ENCODE data around the gene ZNRF1.
"Not testable (repeated sequence)": the region's sequence is repeated elsewhere in the genome, so short reads cannot be mapped to it uniquely, and the experiment has no call there.

The ZNRF1 gene

DNA sequence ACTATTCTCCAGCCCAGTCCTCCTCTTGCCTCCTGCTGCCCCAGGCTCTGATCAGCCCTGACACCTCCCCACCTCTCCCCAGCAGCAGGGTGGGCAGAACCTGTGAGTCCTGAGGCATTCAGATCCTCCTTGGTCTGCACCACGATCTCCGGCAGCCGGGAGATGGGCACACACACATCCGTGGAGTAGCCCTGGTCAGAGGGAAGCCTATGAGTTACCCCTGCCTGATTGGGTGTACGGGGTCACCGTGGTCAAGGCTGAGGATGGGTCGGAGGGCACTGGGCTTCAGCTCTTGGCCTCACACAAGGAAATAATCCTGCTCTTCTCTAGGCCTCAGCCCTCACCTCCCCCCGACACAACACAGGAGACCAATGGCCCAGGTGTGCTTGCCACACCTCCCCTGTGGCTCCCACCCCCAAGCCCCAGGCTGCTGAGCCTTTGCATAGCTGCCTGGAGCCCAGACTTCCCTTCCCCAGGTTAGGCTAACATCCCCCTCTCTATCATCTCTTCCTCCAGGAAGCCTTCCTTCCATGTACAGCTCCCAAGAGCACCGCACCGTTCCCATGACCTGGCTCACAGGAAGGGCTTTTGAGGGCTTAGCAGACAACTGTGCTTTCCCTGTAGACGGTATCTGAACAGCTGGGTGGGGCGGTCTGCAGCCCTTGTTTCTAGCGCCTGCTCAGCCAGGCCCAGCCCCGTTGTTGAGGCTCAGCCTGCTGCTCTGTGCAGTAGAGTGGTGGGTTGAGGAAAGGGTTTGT is 114.1 kb downstream of the ZNRF1 start:
- no peak for DNase-seq (ENCODE audit: low read depth, low spot score)

DNA sequence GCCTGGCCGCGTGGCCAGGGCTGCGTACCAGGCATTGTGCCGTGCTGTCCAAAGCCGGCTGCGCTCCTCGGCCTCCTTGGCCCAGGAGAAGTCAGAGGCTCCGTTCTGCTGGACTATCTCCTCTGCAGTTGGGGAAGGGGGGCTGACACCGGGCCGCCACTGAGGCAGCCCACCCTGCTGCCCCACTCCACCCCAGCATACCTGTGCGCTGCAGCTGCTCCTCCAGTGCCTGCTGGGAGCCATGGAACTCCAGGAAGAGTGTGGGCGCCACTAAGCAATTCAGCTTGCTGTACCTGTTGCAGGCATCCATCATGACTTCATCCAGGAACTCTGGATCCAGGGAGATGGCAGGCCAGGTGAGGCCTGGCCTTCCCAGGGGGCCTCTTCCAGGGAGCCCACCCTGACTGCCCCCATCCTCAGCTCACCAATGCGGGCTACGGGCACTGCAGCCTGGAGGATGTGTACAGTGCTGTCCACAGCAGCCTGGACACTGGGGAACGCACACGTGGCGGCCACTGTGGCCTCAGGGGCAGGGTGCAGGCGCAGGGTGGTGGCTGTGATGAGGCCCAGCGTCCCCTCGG is 114.8 kb downstream of the ZNRF1 start:
- no peak for DNase-seq (ENCODE audit: low read depth, low spot score)

DNA sequence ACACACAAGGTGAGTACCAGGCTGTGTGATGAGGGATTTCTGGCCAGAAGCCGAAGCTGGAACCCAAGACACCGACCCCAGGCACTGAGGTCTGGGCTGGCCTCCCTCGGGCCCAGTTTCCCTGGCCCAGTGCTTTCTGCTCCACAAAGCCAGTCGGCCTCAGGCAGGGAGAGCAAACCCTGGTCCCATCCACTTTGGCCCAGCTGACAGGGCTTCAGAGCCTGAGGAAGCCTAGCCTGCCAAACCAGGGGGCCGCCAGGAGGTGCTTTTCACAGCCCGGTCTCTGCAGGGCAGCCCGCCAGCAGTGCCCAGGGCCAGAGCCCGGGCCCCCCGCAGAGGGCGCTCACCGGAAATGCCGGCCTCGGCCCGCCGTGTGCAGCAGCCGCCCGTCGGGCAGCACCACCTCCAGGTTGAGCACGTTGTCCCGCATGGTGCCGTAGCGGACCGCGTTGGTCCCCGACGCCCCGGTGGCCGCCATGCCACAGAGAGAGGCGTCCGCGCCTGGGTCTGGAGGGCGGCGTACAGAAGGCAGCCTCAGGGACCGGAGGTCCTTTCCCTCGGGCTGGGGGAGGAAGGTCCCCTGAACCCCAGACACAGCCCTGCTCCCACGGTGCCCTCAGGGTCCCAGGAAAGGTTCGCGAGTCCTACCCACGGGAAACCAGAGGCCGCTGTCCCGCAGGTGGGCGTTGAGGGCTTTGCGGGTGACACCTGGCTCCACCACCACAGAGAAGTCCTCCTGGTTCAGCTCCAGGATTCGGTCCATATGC is 115.5 kb downstream of the ZNRF1 start:
- no peak for DNase-seq (ENCODE audit: low read depth, low spot score)

DNA sequence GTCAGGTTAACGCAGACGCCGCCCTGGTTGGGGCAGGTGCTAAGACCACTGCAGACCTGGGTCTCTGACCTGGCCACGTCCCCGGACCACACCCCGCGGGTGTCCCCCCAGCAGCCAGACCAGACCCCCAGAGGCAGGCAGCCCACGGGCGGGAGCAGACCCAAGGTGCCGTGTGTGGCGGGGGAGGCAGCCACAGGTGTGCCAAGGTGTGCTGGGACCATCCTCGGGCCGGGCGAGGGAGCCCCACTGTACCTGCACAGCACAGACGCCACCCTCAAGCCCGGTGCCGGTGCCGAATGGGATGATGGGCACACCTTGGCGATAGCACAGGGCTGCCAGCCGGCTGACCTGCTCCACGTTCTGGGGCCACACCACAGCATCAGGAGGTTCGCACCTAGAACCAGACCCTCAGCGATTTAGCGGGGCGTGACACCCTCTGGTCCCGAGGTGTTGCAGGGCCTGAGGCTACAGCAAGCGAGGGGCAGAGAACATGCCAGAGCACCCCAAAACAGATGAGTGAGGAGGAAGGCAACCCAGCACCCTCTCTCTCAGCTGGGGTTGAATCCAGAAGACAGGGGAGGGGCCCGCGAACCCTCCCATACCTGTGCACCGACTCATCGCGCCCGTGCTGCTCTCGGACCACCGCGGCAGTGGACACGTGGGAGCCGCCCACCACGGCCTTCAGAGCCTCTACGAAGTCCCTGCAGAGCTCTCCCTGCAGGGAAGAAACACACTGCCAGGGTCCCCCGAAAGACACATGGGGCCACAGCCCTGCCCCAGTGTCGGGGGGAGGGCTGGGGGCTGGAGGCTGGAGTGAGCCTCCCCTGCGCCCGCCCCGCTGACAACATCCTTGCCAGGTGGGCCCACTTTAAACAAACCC is 116.4 kb downstream of the ZNRF1 start:
- no peak for DNase-seq (ENCODE audit: low read depth, low spot score)

DNA sequence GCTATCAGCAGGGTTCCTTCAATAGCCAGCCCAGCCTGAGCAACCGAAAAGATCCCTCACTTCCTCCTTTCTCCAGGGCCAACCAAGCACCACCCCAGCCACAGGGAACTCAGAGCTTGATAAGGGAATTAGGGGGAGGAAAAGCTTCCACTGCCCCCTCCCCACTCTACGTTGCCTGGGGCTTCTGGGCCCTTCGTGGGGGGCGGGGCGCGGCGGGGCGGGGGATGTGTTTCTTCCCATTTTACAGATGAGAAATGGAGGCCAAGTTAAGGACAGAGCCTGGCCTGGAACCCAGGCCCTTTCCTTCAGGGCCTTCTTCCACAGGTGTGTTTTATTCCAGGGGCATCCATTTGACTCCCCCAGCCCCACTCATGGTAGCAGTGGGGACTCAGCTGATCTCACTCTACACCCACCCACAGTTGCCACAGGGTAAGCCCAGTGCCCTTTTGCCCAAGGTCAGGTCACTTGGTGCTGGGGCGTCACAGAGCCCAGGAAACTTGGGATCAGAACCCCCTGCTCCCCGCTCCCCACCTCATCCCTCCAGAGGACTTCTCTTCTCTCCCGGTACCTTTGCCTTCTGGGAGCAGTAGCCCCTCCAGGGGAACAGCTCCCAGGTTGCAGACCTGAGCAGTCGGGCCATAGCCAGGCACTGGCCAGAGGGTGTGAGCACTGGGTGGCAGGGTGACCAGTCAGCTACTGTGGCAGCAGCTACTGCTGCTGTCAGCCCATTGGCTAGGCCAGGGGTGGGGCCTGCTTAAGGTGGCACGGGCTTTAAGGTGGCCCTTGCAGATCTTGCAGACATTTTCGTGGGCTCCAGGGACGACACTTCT is 117.5 kb downstream of the ZNRF1 start, which contains the start of gene LDHD:
TSS of gene LDHD (minus strand) at position 700 of the 830 bp plus-strand sequence. CDS start at position 640, 60 bp downstream.
- DNase-seq (ENCODE audit: low read depth, low spot score) = no peak

DNA sequence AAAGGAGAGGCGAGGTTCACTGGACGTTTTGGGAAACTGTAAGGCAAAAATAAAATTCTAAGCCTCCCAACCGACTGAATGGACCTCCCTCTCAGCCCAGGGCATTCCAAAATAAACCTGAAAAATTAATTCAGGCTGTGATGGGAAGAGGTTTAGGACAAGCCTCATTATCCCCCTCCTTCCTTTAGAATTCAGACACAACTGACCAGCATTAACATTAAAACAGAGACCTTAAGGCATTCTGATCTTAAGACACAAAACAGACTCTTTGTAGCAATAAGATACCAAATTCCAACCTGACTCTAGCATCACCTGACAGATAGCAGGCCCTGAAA is 118.1 kb downstream of the ZNRF1 start:
- no peak for DNase-seq (ENCODE audit: low read depth, low spot score)

DNA sequence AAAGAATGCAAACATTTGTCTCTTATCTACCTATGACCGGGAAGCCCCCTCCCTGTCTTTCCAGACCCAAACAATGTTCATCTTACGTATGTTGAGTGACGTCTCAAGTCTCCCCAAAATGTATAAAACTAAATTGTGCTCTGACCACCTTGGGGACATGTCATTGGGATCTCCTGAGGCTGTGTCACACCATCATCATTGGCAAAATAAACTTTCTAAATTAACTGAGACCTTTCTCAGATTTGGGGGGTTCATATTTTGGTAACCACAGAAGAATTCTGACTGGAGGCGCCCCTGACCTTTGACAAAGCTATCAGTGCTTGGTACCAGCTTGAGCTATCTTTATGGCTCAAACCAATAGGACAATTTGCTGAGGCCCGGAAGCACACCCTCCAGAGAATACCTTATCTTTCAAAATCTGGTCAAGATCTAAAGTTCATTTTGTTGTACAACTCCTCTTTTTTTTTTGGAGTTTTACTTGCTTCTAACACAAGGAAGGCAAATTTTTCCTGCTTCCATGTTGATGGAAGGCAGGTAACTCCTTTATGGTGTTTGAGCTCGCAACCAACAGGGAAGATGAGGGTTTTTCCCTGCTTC is 120.2 kb downstream of the ZNRF1 start:
- DNase-seq (ENCODE audit: low read depth, low spot score) = no peak

DNA sequence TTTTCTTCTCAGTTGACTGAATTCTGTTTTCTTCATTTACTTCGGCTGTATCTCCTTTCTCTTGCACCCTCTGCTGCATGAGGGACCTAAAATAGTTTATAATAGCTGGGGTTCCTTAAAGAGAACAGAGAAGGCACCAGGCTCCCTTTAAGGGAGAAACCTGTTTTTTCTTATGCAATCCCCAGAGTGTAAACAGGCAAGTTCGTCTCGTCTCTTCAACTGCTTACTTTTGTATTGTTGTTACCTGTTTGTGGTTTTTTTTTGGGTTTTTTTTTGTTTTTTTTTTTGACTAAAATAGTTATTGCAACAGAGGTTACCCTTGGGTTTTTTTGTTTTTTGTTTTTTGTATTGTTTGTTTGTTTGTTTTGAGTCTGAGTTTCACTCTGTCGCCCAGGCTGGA is 121.4 kb downstream of the ZNRF1 start:
- DNase-seq (ENCODE audit: low read depth, low spot score) = no peak

DNA sequence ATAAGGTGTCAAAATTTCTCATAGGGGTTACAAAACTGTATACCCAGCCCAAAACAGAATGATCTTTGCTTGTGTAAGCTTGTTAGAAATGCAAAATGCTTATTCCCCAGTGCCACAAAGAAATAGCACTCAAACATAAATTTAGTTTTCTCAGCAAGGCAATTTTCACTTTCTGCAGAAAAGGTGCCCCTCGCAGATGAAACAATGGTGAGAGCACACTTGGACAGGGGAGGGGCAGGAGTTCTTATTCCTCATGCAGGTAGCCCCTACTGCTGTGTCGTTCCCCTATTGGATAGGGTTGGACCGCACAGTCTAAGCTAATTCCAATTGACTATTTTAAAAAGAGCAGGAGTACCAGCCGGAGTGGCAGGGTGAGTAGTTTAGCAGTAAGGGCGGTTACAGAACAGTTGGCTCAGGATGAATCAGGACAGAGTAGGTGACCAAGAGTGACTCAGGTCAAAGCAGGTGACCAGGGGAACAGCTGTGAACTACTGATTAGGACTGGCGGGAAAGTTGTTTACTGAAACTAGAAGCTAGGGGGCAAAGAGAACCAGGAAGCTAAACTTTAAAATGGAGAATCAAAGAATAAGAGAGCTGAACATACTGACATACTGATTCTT is 123.2 kb downstream of the ZNRF1 start:
- no peak for DNase-seq (ENCODE audit: low read depth, low spot score)

DNA sequence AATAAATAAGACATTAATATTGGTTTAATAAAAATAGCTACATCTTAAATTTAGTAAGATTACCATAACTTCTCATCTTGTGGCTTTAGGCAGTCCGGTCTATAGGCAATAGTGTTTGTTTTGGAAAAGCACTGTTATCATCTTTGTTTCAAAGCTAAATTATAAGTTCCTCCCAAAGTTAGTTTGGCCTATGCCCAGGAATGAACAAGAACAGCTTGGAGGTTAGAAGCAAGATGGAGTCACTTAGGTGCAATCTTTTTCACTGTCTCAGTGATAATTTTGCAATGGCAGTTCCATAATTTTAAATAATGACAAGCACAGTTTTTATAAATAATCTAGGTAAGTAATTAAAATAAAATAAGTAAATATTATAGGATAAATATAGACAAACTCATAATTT is 123.8 kb downstream of the ZNRF1 start:
- DNase-seq (ENCODE audit: low read depth, low spot score) = no peak

DNA sequence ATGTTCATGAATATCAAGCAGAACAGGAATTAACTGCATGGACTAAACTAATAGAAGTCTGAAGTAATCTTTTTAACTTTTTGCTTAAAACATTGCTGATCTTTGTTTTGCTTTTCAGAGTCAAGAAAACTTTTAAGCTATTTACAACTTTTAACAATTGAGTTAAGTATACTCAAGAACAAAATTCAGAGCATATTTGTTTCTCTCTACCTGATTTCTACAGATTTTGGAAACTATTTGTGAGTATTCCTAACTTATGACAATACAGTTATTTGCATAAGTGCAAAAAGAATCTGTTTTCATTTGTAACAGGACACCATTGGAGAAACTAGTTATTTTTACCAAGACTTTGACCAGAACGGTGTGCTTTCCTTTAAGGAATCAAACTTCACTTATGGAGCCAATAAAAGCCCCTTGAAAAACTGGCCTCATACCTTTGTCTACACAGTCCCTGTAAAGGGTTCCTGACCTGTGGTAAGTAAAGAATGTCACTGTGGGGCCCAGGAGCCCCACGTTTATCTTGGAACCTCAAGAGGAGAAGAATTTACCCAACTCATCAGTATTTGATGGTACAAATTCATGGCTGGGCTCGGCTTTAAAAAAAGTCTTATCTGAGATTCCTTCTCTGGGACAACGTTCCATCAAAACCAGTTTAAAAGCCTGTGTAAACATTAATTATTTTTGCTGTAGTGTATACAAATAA is 129.0 kb downstream of the ZNRF1 start:
- no peak for DNase-seq (ENCODE audit: low read depth, low spot score)

DNA sequence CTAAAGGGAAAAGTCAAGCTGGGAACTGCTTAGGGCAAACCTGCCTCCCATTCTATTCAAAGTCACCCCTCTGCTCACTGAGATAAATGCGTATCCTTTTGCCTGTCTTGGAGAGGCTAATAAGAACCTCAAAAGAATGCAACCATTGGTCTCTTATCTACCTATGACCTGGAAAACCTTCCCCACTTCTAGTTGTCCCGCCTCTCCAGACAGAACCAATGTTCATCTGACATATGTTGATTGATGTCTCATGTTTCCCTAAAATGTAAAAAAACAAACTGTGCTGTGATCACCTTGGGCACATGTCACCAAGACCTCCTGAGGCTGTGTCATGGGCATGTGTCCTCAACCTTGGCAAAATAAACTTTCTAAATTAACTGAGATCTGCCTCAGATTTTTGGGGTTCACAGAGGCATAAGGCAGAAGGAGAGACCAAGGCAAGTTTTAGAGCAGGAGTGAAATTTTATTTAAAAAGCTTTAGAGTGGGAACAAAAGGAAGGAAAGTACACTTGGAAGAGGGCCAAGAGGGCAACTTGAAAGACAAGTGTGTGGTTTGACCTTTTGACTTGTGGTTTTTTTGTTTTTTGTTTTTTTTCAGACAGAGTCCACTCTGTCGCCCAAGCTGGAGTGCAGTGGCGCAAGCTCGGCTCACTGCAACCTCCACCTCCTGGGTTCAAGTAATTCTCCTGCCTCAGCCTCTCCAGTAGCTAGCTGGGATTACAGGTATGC is 130.8 kb downstream of the ZNRF1 start:
- not testable (repeated sequence) for DNase-seq (ENCODE audit: low read depth, low spot score)

DNA sequence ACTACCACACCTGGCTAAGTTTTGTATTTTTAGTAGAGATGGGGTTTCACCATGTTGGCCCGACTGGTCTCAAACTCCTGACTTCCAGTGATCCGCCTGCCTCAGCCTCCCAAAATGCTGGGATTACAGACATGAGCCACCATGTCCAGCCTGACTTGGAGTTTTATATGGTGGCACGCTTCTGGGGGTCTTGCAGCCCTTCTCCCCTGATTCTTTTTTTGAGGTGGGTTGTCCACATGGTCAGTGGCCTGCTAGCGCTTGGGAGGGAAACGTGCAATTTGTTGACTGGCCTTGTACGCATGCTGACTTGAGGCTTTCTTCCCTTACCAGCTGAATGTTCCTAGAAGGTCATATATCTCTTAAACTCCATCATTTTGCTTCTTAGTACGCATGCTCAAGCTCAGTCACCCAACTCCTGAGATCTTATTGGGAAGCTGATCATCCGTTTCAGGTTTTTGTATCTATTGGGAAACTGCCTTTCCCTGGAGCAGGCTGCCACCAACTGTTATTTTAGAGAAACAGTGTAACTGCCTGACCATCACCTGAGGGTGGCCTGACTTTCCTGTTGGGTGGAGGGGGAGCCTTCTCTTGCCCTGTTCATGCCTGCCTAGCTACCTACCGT is 131.4 kb downstream of the ZNRF1 start:
- no peak for DNase-seq (ENCODE audit: low read depth, low spot score)

DNA sequence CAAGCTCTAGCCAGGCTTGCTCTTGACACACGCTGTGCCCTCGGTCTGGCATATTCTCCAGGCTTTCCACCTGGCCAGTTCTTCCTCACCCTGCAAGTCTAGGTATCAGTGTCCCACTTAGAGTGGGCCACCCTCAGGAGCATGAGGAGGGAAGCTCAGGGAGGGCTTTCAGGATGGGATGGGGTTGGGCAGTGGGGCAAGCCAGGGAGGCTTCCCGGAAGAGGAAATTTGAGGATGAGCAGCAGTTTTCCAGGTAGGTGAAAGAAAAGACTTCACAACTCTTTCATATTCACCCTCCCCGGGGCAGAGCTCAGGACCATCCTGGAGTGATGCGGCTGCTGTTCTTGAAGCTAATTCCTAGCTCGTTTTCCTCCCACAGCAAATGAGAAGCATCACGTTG is 132.3 kb downstream of the ZNRF1 start:
- no peak for DNase-seq (ENCODE audit: low read depth, low spot score)

DNA sequence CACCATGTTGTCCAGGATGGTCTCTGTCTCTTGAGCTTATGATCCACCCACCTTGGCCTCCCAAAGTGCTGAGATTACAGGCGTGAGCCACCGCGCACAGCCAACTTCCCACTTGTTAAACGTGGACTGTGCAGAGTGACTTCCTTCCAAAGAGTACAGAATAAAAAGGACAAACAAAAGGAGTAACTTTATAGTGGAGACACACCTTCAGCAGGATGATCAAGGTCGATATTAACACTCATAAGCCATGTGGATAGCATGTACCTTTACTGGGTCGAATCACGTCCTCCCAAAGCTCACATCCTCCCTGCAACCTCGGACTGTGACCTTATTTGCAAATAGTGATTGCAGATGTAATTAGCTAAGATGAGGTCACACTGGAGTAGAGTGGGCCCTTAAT is 139.4 kb downstream of the ZNRF1 start:
- no peak for DNase-seq (ENCODE audit: low read depth, low spot score)

DNA sequence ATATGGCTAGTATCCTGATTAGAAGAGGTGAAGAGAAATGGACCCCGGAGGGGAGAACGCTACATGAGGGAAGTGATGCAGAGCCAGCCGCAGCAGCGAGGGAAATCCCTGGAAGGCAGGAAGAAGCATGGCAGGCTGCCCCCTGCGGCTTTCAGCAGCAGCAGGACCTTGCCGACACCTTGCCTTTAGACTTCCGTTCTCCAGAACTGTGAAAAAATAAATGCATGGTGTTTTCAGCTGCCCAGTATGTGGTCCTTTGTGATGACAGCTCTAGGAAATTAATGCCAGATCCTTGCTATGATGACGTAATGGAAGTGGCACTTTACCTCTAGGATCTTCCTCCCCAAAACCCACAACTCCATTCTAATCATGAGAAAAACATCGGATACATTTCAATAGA is 139.8 kb downstream of the ZNRF1 start:
- DNase-seq (ENCODE audit: low read depth, low spot score) = no peak

DNA sequence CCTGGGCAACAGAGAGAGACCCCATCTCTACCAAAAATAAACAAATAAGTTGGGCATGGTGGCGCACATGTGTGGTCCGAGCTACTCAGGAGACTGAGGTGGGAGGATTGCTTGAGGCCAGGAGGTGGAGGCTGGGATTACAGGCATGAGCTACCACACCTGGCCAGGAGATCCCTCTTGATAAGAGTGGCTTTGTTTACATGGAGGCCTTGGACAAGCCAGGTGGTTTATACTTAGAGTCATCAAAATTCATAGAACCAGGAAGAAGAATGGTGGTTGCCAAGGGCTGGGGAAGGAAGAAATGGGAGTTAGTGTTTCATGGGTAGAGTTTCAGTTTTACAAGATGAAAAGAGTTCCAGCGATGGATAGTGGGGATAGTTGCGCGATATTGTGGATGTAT is 140.7 kb downstream of the ZNRF1 start:
- no peak for DNase-seq (ENCODE audit: low read depth, low spot score)

DNA sequence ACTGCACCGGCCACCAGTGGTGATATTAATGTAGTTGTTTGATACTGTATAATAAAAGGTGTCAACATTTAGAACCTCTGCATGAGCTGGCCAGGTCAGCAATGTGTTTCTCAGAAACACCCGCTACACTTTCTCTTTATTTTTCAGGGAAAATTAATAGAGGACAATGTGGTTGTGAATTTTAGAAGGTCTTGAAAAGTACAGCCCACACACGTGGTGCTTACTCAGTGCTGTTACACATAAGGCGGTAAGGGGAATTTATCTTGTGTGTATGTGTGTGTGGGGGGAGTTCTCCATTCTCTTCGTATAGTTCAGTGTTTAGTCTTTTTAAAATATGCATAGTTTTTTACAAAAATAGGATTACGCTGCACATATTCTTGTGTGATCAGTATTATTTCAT is 145.1 kb downstream of the ZNRF1 start:
- no peak for DNase-seq (ENCODE audit: low read depth, low spot score)

DNA sequence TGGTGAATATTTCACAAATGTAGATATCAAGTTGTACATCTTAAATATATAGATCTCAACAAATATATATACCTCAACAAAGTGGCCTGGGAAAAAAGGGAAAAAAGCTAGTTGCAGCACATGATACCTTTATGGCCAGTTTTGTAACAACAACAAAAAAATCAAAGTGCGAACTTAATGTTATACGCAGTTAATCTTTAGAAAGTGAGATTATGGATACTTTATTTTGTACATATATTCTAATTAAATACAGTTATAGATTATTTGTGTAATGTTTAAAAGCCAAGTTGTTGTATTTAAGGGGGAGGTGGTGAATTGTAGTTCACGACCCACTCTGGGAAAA is 149.1 kb downstream of the ZNRF1 start:
- no peak for DNase-seq (ENCODE audit: low read depth, low spot score)

Measured in smooth muscle cell of the brain vasculature (primary cell).